Body of pancreas (tissue), 4 donors: ENCODE measurements around the gene LRRC10B. TPM values are rescaled to one million over a fixed set of nuclear protein-coding genes. Genes with fewer than 3 reads are reported as not detected.
"Not testable (repeated sequence)": the region's sequence is repeated elsewhere in the genome, so short reads cannot be mapped to it uniquely, and the experiment has no call there.

Source experiments
- ATAC-seq: fragments of 150-250 bp; one replicate; pipeline ENCODE4 v1.9.1; 2016
- DNase-seq, 4 donors: peaks; one replicate each; pipeline ENCODE4 v3.0.0-alpha.2; 2019
- H3K27ac ChIP-seq, 4 donors: fragments of 200-600 bp; sonication (generic); 1 replicate in 3 of 4; 2 replicates in 1 of 4; pipeline versions ENCODE4 v1.5.1 to v1.6.1; 2016 to 2019; ENCODE audit warnings: mild to moderate bottlenecking in 1 of 4, mixed read lengths in 1 of 4, moderate library complexity in 1 of 4
- H3K27me3 ChIP-seq, 2 donors: fragments of 200-600 bp; sonication (generic); one replicate each; pipeline ENCODE4 v1.6.0; 2016; ENCODE audit warnings: mild to moderate bottlenecking in 1 of 2
- H3K36me3 ChIP-seq, 2 donors: fragments of 200-600 bp; sonication (generic); replicated peaks in 1 of 2; 2 replicates each; pipeline ENCODE4 v1.5.1; 2016; ENCODE audit warnings: low read depth in 2 of 2; ENCODE audit not compliant: insufficient read depth in 1 of 2
- H3K4me1 ChIP-seq: fragments of 200-600 bp; sonication (generic); one replicate; pipeline ENCODE4 v1.6.0; 2016
- H3K4me3 ChIP-seq, 2 donors: fragments of 200-600 bp; sonication (generic); 1 replicate in 1 of 2; 2 replicates in 1 of 2; pipeline ENCODE4 v1.5.1; 2016 to 2019
- H3K9me3 ChIP-seq, 3 donors: fragments of 200-600 bp; sonication (generic); 1 replicate in 2 of 3; 2 replicates in 1 of 3; pipeline ENCODE4 v1.5.1; 2016
- CTCF ChIP-seq, 7 experiments: fragments of 450-650 bp in 4 of 7; fragments of 200-600 bp in 3 of 7; sonication (generic) in 3 of 7; IDR thresholded peaks; one replicate each; pipeline ENCODE4 v1.5.1; 2016 to 2019; ENCODE audit warnings: antibody characterized with exemption in 7 of 7
- POLR2A ChIP-seq, 3 donors: fragments of 450-650 bp; IDR thresholded peaks; one replicate each; pipeline ENCODE4 v1.6.1; 2016; ENCODE audit warnings: antibody characterized with exemption in 3 of 3, mild to moderate bottlenecking in 2 of 3
- WGBS, 2 donors: methylation state at CpG; one replicate each; pipeline ENCODE4 v1.1.5; 2017; 5-methylcytosine and 5-hydroxymethylcytosine counted together
- intact Hi-C: fragments of 100-400 bp; cut with DNase I; formaldehyde crosslinking; loops from one replicate; pipeline ENCODE4 v1.15.1; 2023
- total RNA-seq, 2 donors: library from RNA; depleted of rRNA; stranded (reverse); fragments of >200 nt; gene quantifications; one replicate each; pipeline ENCODE4 v1.1.0, GENCODE V29; 2016

The LRRC10B gene
- total RNA-seq, 2 donors from 2014 or later, result 1.6 to 2.9 TPM

GRCh38 chr11:61475433-61475832 is 33.1 kb upstream of the LRRC10B start:
- TF ChIP-seq POLR2A (IDR thresholded peaks at IDR 0.05) (no peak), CTCF (IDR thresholded peaks at IDR 0.05) (no peak)
- H3K9me3 ChIP-seq, result no peaks in the 10 kb centered on the region
- H3K4me3 ChIP-seq, result no peak overlapping the region
- DNase-seq (no peak), ATAC-seq (no peak)
- intact Hi-C loops, result loop anchor here (5.0 kb wide), 2 partner anchors 42 to 162 kb away; no protein-coding TSS in a partner anchor
- H3K4me1 ChIP-seq, result no peaks in the 10 kb centered on the region
- peaks cover 0 to 4% of the 10 kb centered on the region in 2 donors for H3K27me3 ChIP-seq
- WGBS, 2 donors, result 88 to 93% methylated on average over 1 of the region's 1 CpG
- H3K36me3 ChIP-seq, result no peaks in the 10 kb centered on the region
- H3K27ac ChIP-seq, result no peak overlapping the region

- 57 to 80% methylated on average over 1 to 3 of the region's 3 CpGs for WGBS, 2 donors
- Histone ChIP-seq H3K9me3 (no peaks in the 10 kb centered on the region), H3K27me3 (peaks cover 0 to 4% of the 10 kb centered on the region in 2 donors), H3K27ac (no peak overlapping the region), H3K4me3 (no peak overlapping the region), H3K4me1 (no peaks in the 10 kb centered on the region), H3K36me3 (no peaks in the 10 kb centered on the region)
- DNase-seq (no peak), ATAC-seq (no peak)
- TF ChIP-seq POLR2A (IDR thresholded peaks at IDR 0.05), result no peak
- TF ChIP-seq CTCF (IDR thresholded peaks at IDR 0.05), result no peak
- intact Hi-C loops, result loop anchor here (5.0 kb wide), 2 partner anchors 41 to 161 kb away; no protein-coding TSS in a partner anchor
Observed at GRCh38 chr11:61476371-61476770, 32.2 kb upstream of the LRRC10B start.

GRCh38 chr11:61477126-61477525 is 31.4 kb upstream of the LRRC10B start:
- H3K36me3 ChIP-seq, result no peaks in the 10 kb centered on the region
- ATAC-seq (no peak), DNase-seq (no peak)
- TF ChIP-seq CTCF (IDR thresholded peaks at IDR 0.05) (no peak), POLR2A (IDR thresholded peaks at IDR 0.05) (no peak)
- 50 to 51% methylated on average over 8 of the region's 8 CpGs for WGBS, 2 donors
- no peak overlapping the region for H3K27ac ChIP-seq
- no peaks in the 10 kb centered on the region for H3K9me3 ChIP-seq
- no peak overlapping the region for H3K4me3 ChIP-seq
- peaks cover 0 to 4% of the 10 kb centered on the region in 2 donors for H3K27me3 ChIP-seq
- no peaks in the 10 kb centered on the region for H3K4me1 ChIP-seq
- intact Hi-C loops, result loop anchor here (5.0 kb wide), 2 partner anchors 40 to 160 kb away; no protein-coding TSS in a partner anchor

- ATAC-seq, result no peak
- TF ChIP-seq POLR2A (IDR thresholded peaks at IDR 0.05) (no peak), CTCF (IDR thresholded peaks at IDR 0.05) (peak; percentile 77 to 95 (median 86))
- WGBS, 2 donors, result 3 to 4% methylated on average over 5 to 18 of the region's 18 CpGs
- Histone ChIP-seq H3K9me3 (no peaks in the 10 kb centered on the region), H3K36me3 (no peaks in the 10 kb centered on the region), H3K27me3 (peaks cover 0 to 4% of the 10 kb centered on the region in 2 donors), H3K4me3 (no peak overlapping the region), H3K4me1 (no peaks in the 10 kb centered on the region), H3K27ac (no peak overlapping the region)
- intact Hi-C loops, result loop anchor here (5.0 kb wide), 2 partner anchors 40 to 160 kb away; no protein-coding TSS in a partner anchor
- DNase-seq, result peak; percentile 37 to 60 (median 46)
Observed at GRCh38 chr11:61477727-61478148, 30.8 kb upstream of the LRRC10B start.

GRCh38 chr11:61479360-61480058 is 29.0 kb upstream of the LRRC10B start:
- 91 to 93% methylated on average over 11 of the region's 11 CpGs for WGBS, 2 donors
- intact Hi-C loops, result loop anchor here (5.0 kb wide), 2 partner anchors 38 to 158 kb away; no protein-coding TSS in a partner anchor
- not testable (repeated sequence) for H3K27me3 ChIP-seq, ATAC-seq, H3K27ac ChIP-seq, H3K4me3 ChIP-seq, H3K9me3 ChIP-seq, H3K36me3 ChIP-seq, DNase-seq, H3K4me1 ChIP-seq
